ENCODE measurements around the gene PTRH2. TPM values are rescaled to one million over a fixed set of nuclear protein-coding genes. Genes with fewer than 3 reads are reported as not detected.

The PTRH2 gene
- total and polyA plus RNA-seq, 2 of the 8 experiments (the other 6 are each of a cell fraction or from before 2014, with no cell fraction given), result 39.4 to 43.2 TPM

DNA sequence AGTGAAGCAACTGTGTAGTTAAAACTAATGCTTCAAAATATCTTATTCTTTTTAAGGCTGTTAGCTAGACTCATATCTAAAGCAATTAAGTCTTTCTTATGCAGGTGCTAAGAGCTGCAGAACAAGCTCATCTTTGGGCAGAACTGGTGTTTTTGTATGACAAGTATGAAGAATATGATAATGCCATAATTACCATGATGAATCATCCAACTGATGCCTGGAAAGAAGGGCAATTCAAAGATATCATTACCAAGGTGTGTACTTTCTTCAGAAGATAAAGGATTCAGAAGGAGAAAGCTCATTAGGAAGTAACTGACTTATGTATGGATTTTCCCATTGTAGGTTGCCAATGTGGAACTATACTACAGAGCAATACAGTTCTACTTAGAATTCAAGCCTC, 23.9 kb downstream of the PTRH2 start (continued):
- TF ChIP-seq, protein P1, sequence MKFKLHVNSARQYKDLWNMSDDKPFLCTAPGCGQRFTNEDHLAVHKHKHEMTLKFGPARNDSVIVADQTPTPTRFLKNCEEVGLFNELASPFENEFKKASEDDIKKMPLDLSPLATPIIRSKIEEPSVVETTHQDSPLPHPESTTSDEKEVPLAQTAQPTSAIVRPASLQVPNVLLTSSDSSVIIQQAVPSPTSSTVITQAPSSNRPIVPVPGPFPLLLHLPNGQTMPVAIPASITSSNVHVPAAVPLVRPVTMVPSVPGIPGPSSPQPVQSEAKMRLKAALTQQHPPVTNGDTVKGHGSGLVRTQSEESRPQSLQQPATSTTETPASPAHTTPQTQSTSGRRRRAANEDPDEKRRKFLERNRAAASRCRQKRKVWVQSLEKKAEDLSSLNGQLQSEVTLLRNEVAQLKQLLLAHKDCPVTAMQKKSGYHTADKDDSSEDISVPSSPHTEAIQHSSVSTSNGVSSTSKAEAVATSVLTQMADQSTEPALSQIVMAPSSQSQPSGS (IDR thresholded peaks at IDR 0.05; ENCODE audit: low read length), result no peak
- no peak for TF ChIP-seq HDAC6 (IDR thresholded peaks at IDR 0.05; ENCODE audit: low read depth, low read length)
- TF ChIP-seq CHD2 (IDR thresholded peaks at IDR 0.05; ENCODE audit: low read length), result no peak
- TF ChIP-seq CBX8 (IDR thresholded peaks at IDR 0.05; ENCODE audit: borderline replicate concordance, low read depth, low read length), result no peak

All from H1 (cell line).